GM12864 (cell line): ENCODE results near the gene RNU5D-1.

Experiments used
- DNase-seq: peaks from one replicate; pipeline ENCODE4 v3.0.0-alpha.2; 2011; ENCODE audit warnings: low read depth
- H3K4me3 ChIP-seq: 2 replicates; pipeline ENCODE4 v1.5.1; 2011; ENCODE audit warnings: mild to moderate bottlenecking, low read depth, low read length, control low read depth
- TF ChIP-seq, protein P1 (sequence below): IDR thresholded peaks from 2 replicates; pipeline ENCODE4 v1.5.1; 2011; ENCODE audit warnings: low read depth, mild to moderate bottlenecking, moderate library complexity, low read length, control low read depth, inconsistent platforms; ENCODE audit errors: missing control alignments

Gene RNU5D-1

DNA sequence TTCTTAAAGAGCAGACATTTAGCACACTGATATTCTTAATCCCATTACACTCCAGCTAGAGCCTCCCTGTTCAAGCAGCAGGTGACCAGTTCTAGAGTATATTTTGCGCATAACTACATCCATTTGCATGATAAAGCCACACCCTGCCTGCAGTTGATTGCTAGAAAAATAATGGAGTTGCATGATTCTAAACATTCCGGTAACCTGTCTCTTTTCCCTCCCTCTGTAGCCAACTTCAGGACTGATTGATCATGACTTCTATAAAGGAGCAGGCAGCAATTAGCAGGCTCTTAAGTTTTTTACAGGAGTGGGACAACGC lies 41.6 kb downstream of the RNU5D-1 start:
- no peak overlapping the region for H3K4me3 ChIP-seq
- no peak for DNase-seq
- TF ChIP-seq, protein P1, sequence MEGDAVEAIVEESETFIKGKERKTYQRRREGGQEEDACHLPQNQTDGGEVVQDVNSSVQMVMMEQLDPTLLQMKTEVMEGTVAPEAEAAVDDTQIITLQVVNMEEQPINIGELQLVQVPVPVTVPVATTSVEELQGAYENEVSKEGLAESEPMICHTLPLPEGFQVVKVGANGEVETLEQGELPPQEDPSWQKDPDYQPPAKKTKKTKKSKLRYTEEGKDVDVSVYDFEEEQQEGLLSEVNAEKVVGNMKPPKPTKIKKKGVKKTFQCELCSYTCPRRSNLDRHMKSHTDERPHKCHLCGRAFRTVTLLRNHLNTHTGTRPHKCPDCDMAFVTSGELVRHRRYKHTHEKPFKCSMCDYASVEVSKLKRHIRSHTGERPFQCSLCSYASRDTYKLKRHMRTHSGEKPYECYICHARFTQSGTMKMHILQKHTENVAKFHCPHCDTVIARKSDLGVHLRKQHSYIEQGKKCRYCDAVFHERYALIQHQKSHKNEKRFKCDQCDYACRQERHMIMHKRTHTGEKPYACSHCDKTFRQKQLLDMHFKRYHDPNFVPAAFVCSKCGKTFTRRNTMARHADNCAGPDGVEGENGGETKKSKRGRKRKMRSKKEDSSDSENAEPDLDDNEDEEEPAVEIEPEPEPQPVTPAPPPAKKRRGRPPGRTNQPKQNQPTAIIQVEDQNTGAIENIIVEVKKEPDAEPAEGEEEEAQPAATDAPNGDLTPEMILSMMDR: no peak

DNA sequence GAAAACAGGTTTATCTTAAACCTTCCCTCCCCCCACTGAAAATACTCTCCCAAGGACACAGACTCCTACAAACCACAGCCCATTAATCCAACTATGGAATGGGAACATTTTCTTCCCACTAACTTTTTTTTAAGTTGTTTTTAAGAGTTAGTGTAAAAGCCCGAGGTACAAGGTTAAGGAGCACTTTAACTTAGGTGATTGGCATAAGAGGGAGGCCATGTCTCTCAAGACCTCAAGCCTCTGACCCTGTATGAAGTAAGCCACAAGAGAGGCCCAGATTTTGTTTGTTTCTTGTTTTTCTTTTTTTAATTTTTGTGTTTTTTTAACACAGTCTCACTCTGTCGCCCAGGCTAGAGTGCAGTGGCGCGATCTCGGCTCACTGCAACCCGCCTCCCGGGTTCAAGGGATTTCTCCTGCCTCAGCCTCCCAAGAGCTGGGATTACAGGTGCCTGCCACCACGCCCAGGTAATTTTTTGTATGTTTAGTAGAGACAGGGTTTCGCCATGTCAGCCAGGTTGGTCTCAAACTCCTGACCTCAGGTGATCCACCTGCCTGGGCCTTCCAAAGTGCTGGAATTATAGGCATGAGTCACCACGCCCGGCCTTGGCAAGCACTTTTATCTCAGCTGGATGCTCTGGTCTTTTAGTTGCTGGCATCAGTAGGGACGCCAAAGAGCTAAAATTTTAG lies 42.1 kb downstream of the RNU5D-1 start:
- no peak overlapping the region for H3K4me3 ChIP-seq
- DNase-seq: no peak
- TF ChIP-seq, protein P1: no peak

DNA sequence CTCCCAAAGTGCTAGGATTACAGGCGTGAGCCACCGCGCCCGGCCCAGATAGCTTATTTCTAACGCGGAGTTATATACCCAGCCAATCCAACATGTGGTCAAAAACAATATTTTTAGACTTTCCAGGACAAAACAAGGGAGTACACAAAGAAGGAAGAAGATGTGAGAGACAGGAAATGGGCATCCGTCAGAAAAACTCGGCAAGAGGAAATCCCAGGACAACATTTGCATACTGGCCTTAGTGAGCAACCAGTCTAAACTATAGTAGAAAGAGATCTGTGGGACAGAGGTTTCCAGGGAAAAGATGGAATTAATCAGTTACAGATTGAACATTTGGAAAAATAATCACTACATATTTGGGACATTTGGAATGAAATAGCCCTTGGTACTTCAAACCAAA lies 45.1 kb downstream of the RNU5D-1 start:
- TF ChIP-seq, protein P1: no peak

DNA sequence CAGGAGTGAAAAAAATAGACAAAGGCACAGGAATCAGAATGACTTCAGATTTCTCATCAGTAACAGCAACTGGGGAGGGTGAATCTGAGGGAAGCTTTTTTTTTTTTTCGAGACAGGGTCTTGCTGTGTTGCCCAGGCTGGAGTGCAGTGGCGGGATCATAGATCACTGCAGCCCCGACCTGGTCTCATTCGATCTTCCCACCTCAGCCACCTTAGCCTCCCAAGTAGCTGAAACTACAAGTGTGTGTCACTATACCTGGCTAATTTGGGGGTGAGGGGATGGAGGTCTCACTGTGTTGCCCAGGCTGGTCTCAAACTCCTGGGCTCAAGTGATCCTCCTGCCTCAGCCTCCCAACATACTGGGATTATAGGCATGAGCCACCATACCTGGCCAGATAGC lies 45.8 kb downstream of the RNU5D-1 start:
- TF ChIP-seq, protein P1: no peak
- no peak for DNase-seq
- H3K4me3 ChIP-seq: no peak overlapping the region

More for the DNA sequence above, 45.1 kb downstream of the RNU5D-1 start:
- no peak for DNase-seq
- H3K4me3 ChIP-seq: no peak overlapping the region

DNA sequence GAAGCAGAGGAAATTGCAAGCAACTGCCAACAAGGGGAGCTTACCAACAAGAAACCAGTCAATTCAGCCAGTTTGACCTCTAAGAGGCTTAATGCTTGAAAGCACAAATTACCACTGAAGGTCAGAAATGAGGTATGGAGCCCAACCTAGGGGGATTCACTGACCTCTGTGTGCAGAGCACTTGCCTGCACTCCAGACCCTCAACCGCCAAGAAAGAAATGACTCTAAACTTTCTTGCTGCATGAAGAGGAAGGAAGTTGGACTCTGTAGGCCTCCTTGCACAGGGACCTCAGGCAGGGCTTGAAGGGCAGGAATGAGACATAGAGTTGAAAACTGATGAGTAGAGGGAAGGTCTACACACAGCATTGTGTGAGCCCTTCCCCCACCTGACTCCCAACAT lies 46.4 kb downstream of the RNU5D-1 start:
- no peak overlapping the region for H3K4me3 ChIP-seq
- TF ChIP-seq, protein P1: no peak
- DNase-seq: peak; percentile 81

DNA sequence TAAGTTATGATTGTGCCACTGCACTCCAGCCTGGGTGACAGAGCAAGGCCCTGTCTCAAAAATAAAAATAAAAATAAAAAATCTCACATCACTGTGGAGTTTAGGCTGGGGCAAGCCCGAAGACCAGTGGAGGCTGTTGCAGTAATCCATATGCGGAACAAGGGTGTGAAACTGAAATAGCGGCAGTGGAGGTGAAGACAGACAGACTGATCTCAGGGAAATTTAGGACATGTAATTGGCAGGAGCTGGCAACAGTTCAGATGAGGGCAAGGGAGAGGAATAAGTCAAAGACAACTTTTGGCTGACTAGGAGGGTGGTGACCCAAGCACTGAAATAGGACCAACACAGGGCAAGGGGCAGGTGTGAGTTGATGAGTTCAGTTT lies 48.1 kb downstream of the RNU5D-1 start:
- TF ChIP-seq, protein P1: no peak
- no peak for DNase-seq
- H3K4me3 ChIP-seq: no peak overlapping the region

DNA sequence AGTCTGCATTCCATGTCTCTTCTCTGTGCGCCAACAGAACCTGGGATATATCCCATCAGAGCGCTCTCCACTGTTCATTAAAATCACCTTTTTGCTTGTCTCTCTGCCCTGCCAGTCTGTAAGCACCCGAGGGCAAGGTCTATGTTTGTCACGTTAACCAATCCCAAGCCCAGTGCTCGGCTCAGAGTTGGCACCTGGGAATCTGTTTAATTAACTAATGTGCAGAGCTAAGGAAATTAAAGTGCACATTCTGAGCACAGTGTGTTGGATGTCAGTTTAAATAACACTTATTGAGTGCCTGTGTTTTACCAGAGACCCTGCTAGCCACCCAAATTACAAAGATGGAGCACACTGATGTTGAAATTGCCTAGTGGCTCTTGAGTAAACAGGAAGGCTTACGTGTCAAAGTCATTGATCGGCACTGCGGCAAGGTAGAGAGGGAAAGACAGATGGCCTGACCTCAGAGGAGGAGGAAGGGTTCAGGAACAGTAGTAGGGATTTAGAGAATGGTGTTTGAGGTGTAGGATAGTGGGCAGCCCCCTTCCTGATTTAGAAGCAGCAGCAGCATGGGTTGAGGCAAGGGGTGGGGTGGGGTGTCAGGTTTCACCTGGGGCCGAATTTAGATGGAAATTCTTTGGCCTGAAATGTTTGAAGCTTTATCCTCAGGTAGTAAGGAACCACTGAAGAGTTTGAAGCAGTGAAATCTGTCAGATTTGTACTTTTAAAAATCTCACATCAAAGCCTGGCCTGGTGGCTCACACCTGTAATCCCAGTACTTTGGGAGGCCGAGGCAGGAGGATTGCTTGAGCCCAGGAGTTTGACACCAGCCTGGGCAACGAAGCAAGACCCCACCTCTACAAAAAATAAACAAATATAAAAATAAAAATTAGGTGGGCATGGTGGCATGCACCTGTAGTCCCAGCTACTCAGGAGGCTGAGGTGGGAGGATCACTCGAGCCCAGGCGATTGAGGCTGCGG lies 48.8 kb downstream of the RNU5D-1 start:
- DNase-seq: no peak
- TF ChIP-seq, protein P1: no peak

More for the DNA sequence above, 48.8 kb downstream of the RNU5D-1 start:
- H3K4me3 ChIP-seq: no peak overlapping the region
